GM12878 (cell line): Measurements from ENCODE around the gene DTD1. TPM values are rescaled to one million over a fixed set of nuclear protein-coding genes. Genes with fewer than 3 reads are reported as not detected.

Experiments
- ATAC-seq: fragments of 200-7000 bp; cut with Tn5 transposase; 3 replicates; pipeline ENCODE4 v1.9.1; 2020; ENCODE audit warnings: mild to moderate bottlenecking, moderate library complexity
- BruUV-seq: library from RNA; stranded (reverse); fragments of 400-500 nt; replicated peaks from 2 replicates; lab custom pipeline; 2021; lab: Mats Ljungman, UMichigan
- CTCF ChIA-PET: fragments of 300-600 bp; sonication (Branson Sonifier 250); formaldehyde crosslinking; extraction: SDS; loops from one replicate; lab custom pipeline; 2021; ENCODE audit warnings: inconsistent platforms; lab: Yijun Ruan, JAX
- POLR2A ChIA-PET: fragments of 350-600 bp; formaldehyde crosslinking; extraction: SDS; loops from one replicate; lab custom pipeline; 2021; ENCODE audit warnings: inconsistent platforms; lab: Charles Lee
- RAD21 ChIA-PET: fragments of 300-600 bp; sonication (Branson Sonifier 250); formaldehyde crosslinking; loops from one replicate; lab custom pipeline; 2023; ENCODE audit warnings: antibody characterized with exemption; ENCODE audit not compliant: unreplicated experiment; lab: Charles Lee
- SMC1A ChIA-PET: fragments of 300-600 bp; sonication (Branson Sonifier 250); formaldehyde crosslinking; loops from one replicate; lab custom pipeline; 2023; ENCODE audit not compliant: unreplicated experiment, uncharacterized antibody; lab: Charles Lee
- DNase-seq: peaks from one replicate; pipeline ENCODE4 v3.0.0-alpha.2; 2011; ENCODE audit warnings: low read depth, low spot score
- FAIRE-seq: peaks from 3 replicates; lab custom pipeline; 2011; peaks lifted over from hg19 to GRCh38; lab: Jason Lieb, UNC
- H2AFZ ChIP-seq: 2 replicates; pipeline ENCODE4 v1.6.0; 2011; ENCODE audit warnings: low read depth, low read length, control low read depth; ENCODE audit not compliant: control insufficient read depth
- H3K27ac ChIP-seq: 2 replicates; pipeline ENCODE4 v1.5.1; 2011; ENCODE audit warnings: control low read depth; ENCODE audit not compliant: control insufficient read depth, insufficient read depth
- H3K27me3 ChIP-seq, 2 experiments: replicated peaks in 1 of 2; 2 replicates each; pipeline versions ENCODE4 v1.6.0 to v1.6.1; 2011; ENCODE audit warnings: low read length in 1 of 2; ENCODE audit not compliant: control insufficient read depth in 2 of 2, insufficient read depth in 2 of 2
- H3K36me3 ChIP-seq, 2 experiments: 2 replicates each; pipeline ENCODE4 v1.5.1; 2011; ENCODE audit warnings: low read length in 1 of 2; ENCODE audit not compliant: control insufficient read depth in 2 of 2, insufficient read depth in 2 of 2
- H3K4me1 ChIP-seq: 2 replicates; pipeline ENCODE4 v1.6.1; 2011; ENCODE audit warnings: mild to moderate bottlenecking, low read length, moderate library complexity, mixed read lengths; ENCODE audit not compliant: control insufficient read depth, insufficient read depth
- H3K4me2 ChIP-seq: 2 replicates; pipeline ENCODE4 v1.6.0; 2011; ENCODE audit warnings: control low read depth; ENCODE audit not compliant: control insufficient read depth, insufficient read depth
- H3K4me3 ChIP-seq: fragments of 200-600 bp; sonication (generic); 2 replicates; pipeline ENCODE4 v1.5.1; 2016
- H3K79me2 ChIP-seq: 2 replicates; pipeline ENCODE4 v1.6.0; 2011; ENCODE audit warnings: low read length; ENCODE audit not compliant: control insufficient read depth, insufficient read depth
- H3K9ac ChIP-seq: 2 replicates; pipeline ENCODE4 v1.8.0; 2011; ENCODE audit warnings: low read length, control low read depth, mixed read lengths; ENCODE audit not compliant: control insufficient read depth, insufficient read depth
- H3K9me3 ChIP-seq: replicated peaks from 3 replicates; pipeline ENCODE4 v1.5.1; 2011; ENCODE audit warnings: mild to moderate bottlenecking, low read length; ENCODE audit not compliant: control insufficient read depth, insufficient read depth
- H4K20me1 ChIP-seq: 2 replicates; pipeline ENCODE4 v1.6.0; 2011; ENCODE audit not compliant: control insufficient read depth, insufficient read depth
- CREM ChIP-seq: IDR thresholded peaks from 2 replicates; pipeline ENCODE4 v1.6.1; 2014; ENCODE audit warnings: antibody characterized with exemption, low read depth
- HCFC1 ChIP-seq: fragments of 150-350 bp; IDR thresholded peaks from 2 replicates; pipeline ENCODE4 v1.6.1; 2014; ENCODE audit warnings: low read length
- MXI1 ChIP-seq: fragments of 150-350 bp; IDR thresholded peaks from 2 replicates; pipeline ENCODE4 v1.6.1; 2011; ENCODE audit warnings: low read depth, mild to moderate bottlenecking, inconsistent platforms, low read length, improper control_type of control experiment
- NBN ChIP-seq: fragments of 450-650 bp; IDR thresholded peaks from 2 replicates; pipeline ENCODE4 v1.6.1; 2016
- NRF1 ChIP-seq: conservative IDR thresholded peaks from 2 replicates; pipeline ENCODE4 v1.6.1; 2011; ENCODE audit warnings: mild to moderate bottlenecking, low read depth, low read length, improper control_type of control experiment
- SUPT20H ChIP-seq: IDR thresholded peaks from 2 replicates; pipeline ENCODE4 v1.6.1; 2011; ENCODE audit warnings: low read depth, mild to moderate bottlenecking, low read length, moderate library complexity, borderline replicate concordance; ENCODE audit not compliant: control insufficient read depth
- TBL1XR1 ChIP-seq: IDR thresholded peaks from 2 replicates; pipeline ENCODE4 v1.6.1; 2012; ENCODE audit warnings: low read depth, low read length, improper control_type of control experiment
- ZNF207 ChIP-seq: fragments of 450-650 bp; IDR thresholded peaks from 2 replicates; pipeline ENCODE4 v1.6.1; 2014; ENCODE audit warnings: antibody characterized with exemption, mild to moderate bottlenecking, borderline replicate concordance
- WGBS: methylation state at CpG from one replicate; pipeline ENCODE4 v1.1.6; 2016; ENCODE audit warnings: low lambda C conversion rate; ENCODE audit not compliant: insufficient replicate concordance, insufficient coverage; ENCODE audit errors: missing lambda C conversion rate; 5-methylcytosine and 5-hydroxymethylcytosine counted together
- in situ Hi-C: fragments of 300-500 bp; cut with MboI; formaldehyde crosslinking; loops from 9 replicates; pipeline ENCODE4 v1.14.3; 2018; ENCODE audit warnings: mixed read lengths
- intact Hi-C: fragments of 100-400 bp; cut with micrococcal nuclease; formaldehyde crosslinking; loops from one replicate; pipeline ENCODE4 v1.14.2; 2022; ENCODE audit not compliant: unreplicated experiment
- polyA plus RNA-seq, 11 experiments: library from polyadenylated mRNA; depleted of rRNA in 4 of 11; unstranded in 6 of 11; stranded (reverse) in 5 of 11; fragments of >200 nt; fragmentation: Nextera tagmentation in 4 of 11; fragmentation: Illumina TruSeq in 1 of 11; extraction: Ambion mirVana in 4 of 11; extraction: Trizol in 1 of 11; gene quantifications; 1 replicate in 1 of 11; 2 replicates in 10 of 11; pipeline versions ENCODE4 v1.2.1 to v1.2.3, GENCODE V29; 2011 to 2016; ENCODE audit warnings: inconsistent platforms in 2 of 11, missing spikeins in 2 of 11, low read depth in 1 of 11
- total RNA-seq, 4 experiments: library from RNA; depleted of rRNA in 3 of 4; stranded (reverse); fragments of >200 nt in 3 of 4; fragmentation: Illumina TruSeq in 1 of 4; extraction: Trizol in 1 of 4; gene quantifications; 2 replicates each; pipeline versions ENCODE4 v1.2.1 to v1.2.3, GENCODE V29; 2013 to 2021
- TF ChIP-seq, protein P1 (sequence below): fragments of 450-650 bp; IDR thresholded peaks from 2 replicates; pipeline ENCODE4 v1.6.1; 2017; ENCODE audit warnings: mild to moderate bottlenecking, moderate library complexity

Gene DTD1
- total and polyA plus RNA-seq, 10 of the 15 experiments (the other 5 are each of a cell fraction or from before 2014, with no cell fraction given): 24.3 to 99.8 (median 63.3) TPM

- TF ChIP-seq, protein P1, sequence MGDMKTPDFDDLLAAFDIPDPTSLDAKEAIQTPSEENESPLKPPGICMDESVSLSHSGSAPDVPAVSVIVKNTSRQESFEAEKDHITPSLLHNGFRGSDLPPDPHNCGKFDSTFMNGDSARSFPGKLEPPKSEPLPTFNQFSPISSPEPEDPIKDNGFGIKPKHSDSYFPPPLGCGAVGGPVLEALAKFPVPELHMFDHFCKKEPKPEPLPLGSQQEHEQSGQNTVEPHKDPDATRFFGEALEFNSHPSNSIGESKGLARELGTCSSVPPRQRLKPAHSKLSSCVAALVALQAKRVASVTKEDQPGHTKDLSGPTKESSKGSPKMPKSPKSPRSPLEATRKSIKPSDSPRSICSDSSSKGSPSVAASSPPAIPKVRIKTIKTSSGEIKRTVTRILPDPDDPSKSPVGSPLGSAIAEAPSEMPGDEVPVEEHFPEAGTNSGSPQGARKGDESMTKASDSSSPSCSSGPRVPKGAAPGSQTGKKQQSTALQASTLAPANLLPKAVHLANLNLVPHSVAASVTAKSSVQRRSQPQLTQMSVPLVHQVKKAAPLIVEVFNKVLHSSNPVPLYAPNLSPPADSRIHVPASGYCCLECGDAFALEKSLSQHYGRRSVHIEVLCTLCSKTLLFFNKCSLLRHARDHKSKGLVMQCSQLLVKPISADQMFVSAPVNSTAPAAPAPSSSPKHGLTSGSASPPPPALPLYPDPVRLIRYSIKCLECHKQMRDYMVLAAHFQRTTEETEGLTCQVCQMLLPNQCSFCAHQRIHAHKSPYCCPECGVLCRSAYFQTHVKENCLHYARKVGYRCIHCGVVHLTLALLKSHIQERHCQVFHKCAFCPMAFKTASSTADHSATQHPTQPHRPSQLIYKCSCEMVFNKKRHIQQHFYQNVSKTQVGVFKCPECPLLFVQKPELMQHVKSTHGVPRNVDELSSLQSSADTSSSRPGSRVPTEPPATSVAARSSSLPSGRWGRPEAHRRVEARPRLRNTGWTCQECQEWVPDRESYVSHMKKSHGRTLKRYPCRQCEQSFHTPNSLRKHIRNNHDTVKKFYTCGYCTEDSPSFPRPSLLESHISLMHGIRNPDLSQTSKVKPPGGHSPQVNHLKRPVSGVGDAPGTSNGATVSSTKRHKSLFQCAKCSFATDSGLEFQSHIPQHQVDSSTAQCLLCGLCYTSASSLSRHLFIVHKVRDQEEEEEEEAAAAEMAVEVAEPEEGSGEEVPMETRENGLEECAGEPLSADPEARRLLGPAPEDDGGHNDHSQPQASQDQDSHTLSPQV: no peak
Observed at GRCh38 chr20:18811186-18811585, 223.3 kb downstream of the DTD1 start (continued).

DNA sequence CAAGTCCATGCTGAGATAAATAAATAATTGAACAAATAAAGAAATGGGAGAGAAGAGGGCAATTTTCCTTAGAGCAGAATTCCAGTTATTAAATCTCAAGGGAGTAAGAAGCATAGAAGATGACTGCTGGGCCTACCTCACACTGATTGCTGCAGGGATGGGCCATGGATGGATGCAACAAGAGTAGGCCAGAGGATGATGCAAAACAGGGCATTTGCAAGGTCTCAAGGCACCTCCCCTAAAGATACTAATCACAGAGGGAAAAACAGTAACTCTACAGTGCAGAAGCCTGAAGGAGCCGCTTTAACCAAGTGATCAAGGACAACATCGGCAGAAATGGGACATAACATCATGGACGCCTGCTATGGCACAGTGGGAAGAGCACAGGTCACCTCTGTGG, 224.1 kb downstream of the DTD1 start:
- no peaks in the 10 kb centered on the region for H3K36me3 ChIP-seq
- RAD21 ChIA-PET: no interaction called here
- SMC1A ChIA-PET: interaction anchor here (1.0 to 1.5 kb wide), 2 partner anchors 9 to 14 kb away, joined by 3 to 4 read pairs; no protein-coding TSS in a partner anchor
- H3K9me3 ChIP-seq: no peaks in the 10 kb centered on the region
- BruUV-seq: no TSS peak
- 86% methylated on average over 3 of the region's 3 CpGs for WGBS
- no peak for DNase-seq
- no peaks in the 10 kb centered on the region for H4K20me1 ChIP-seq
- FAIRE-seq: no peak
- in situ Hi-C loops: no loop called here
- no peak for ATAC-seq
- CTCF ChIA-PET: no interaction called here
- TF ChIP-seq NRF1: no peak
- TF ChIP-seq, protein P1: no peak
- TF ChIP-seq NBN: no peak
- no peak for TF ChIP-seq SUPT20H
- TF ChIP-seq TBL1XR1: no peak
- no peak for TF ChIP-seq HCFC1
- TF ChIP-seq ZNF207: no peak
- no peak for TF ChIP-seq MXI1
- no peak for TF ChIP-seq CREM
- TF ChIP-seq, all 136 proteins: peak for 0
- intact Hi-C loops: no loop called here
- POLR2A ChIA-PET: no interaction called here
- Histone ChIP-seq H3K4me1 (peaks cover 7% of the 10 kb centered on the region; the same call in 1 of the 2 replicates), H3K27ac (no peak overlapping the region), H3K4me2 (no peak overlapping the region), H3K4me3 (no peak overlapping the region), H3K9ac (no peak overlapping the region), H3K27me3 (no peaks in the 10 kb centered on the region), H2AFZ (no peak overlapping the region), H3K79me2 (no peaks in the 10 kb centered on the region)
